ENCODE data around the gene SUCLA2.

SUCLA2 gene

DNA sequence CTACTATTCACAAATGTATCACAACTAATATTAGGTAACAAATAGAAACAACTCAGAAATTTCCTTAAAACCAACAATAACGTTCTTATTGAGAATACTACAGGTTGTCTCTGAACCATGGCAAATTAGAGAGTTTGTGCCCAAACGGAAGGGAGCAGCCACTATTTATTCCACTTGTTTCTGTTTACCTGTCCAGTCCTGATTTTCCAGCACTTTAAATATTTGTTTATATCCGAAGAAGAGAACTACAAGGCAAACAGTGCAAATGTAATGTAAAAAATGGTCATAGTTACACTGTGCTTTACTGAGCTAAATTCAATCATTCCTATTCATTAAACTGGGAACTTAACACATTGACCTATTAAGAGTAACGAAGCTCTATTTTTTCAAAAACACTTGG lies 9.2 kb downstream of the SUCLA2 start:
- Histone ChIP-seq H3K9me3 (ENCODE audit: insufficient read depth, low read depth, low read length) (no peaks in the 10 kb centered on the region), H2AFZ (ENCODE audit: low read length) (no peak overlapping the region), H3K27me3 (ENCODE audit: insufficient read depth, low read length, poor library complexity, severe bottlenecking) (no peaks in the 10 kb centered on the region), H3K9me2 (replicated peaks; ENCODE audit: low read depth, low read length) (no peaks in the 10 kb centered on the region), H3K9ac (ENCODE audit: low read depth, low read length, poor library complexity, severe bottlenecking) (no peak overlapping the region), H3K4me1 (ENCODE audit: insufficient read depth, low read length, poor library complexity, severe bottlenecking) (peaks cover 7% of the 10 kb centered on the region), H3K79me2 (ENCODE audit: insufficient read depth, low read length) (peaks cover 48% of the 10 kb centered on the region), H3K4me3 (ENCODE audit: low read length, poor library complexity, severe bottlenecking) (no peak overlapping the region), H3F3A (ENCODE audit: low read depth) (no peaks in the 10 kb centered on the region), H3K4me2 (ENCODE audit: low read depth, low read length, poor library complexity, severe bottlenecking) (no peak overlapping the region), H3K36me3 (ENCODE audit: insufficient read depth, low read length) (peaks cover 55% of the 10 kb centered on the region), H4K20me1 (ENCODE audit: insufficient read depth, low read length, poor library complexity, severe bottlenecking) (peaks cover 5% of the 10 kb centered on the region)
- no peak for TF ChIP-seq EZH2phosphoT487 (IDR thresholded peaks at IDR 0.05; ENCODE audit: borderline replicate concordance)
- TF ChIP-seq, protein P1, sequence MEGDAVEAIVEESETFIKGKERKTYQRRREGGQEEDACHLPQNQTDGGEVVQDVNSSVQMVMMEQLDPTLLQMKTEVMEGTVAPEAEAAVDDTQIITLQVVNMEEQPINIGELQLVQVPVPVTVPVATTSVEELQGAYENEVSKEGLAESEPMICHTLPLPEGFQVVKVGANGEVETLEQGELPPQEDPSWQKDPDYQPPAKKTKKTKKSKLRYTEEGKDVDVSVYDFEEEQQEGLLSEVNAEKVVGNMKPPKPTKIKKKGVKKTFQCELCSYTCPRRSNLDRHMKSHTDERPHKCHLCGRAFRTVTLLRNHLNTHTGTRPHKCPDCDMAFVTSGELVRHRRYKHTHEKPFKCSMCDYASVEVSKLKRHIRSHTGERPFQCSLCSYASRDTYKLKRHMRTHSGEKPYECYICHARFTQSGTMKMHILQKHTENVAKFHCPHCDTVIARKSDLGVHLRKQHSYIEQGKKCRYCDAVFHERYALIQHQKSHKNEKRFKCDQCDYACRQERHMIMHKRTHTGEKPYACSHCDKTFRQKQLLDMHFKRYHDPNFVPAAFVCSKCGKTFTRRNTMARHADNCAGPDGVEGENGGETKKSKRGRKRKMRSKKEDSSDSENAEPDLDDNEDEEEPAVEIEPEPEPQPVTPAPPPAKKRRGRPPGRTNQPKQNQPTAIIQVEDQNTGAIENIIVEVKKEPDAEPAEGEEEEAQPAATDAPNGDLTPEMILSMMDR (conservative IDR thresholded peaks at IDR 0.05; ENCODE audit: low read length) = no peak

DNA sequence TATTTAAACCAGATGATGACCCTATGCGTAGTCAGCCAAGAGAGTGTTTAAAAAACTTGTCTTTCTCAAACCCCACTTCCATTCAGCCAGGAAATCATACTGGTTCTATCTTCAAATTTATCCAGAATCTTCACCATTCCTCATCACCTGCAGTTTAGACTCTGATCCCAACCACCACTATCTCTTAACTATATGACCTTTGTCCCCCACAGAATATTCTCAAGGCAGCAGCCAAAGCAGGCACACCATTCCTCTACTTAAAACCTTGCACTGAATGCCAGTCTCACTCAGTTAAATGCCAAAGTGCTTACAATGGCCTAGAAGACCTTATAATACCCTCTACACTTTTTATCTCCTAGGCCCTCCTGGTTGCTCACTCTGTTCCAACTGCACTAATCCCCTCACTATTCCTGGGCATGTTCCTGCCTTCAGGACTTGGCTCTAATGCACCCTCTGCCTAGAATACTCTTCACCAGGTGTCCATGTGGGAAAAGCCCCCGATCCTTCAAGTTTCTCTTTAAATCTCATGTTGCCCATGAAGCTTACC lies 10.1 kb downstream of the SUCLA2 start:
- Histone ChIP-seq H3K9me2 (replicated peaks; ENCODE audit: low read depth, low read length) (no peaks in the 10 kb centered on the region), H3F3A (ENCODE audit: low read depth) (no peaks in the 10 kb centered on the region), H4K20me1 (ENCODE audit: insufficient read depth, low read length, poor library complexity, severe bottlenecking) (no peaks in the 10 kb centered on the region), H3K4me3 (ENCODE audit: low read length, poor library complexity, severe bottlenecking) (no peak overlapping the region), H3K27me3 (ENCODE audit: insufficient read depth, low read length, poor library complexity, severe bottlenecking) (no peaks in the 10 kb centered on the region), H3K4me1 (ENCODE audit: insufficient read depth, low read length, poor library complexity, severe bottlenecking) (peaks cover 5% of the 10 kb centered on the region), H3K79me2 (ENCODE audit: insufficient read depth, low read length) (peaks cover 43% of the 10 kb centered on the region), H3K4me2 (ENCODE audit: low read depth, low read length, poor library complexity, severe bottlenecking) (no peak overlapping the region), H2AFZ (ENCODE audit: low read length) (no peak overlapping the region), H3K9me3 (ENCODE audit: insufficient read depth, low read depth, low read length) (no peaks in the 10 kb centered on the region), H3K36me3 (ENCODE audit: insufficient read depth, low read length) (peaks cover 64% of the 10 kb centered on the region), H3K9ac (ENCODE audit: low read depth, low read length, poor library complexity, severe bottlenecking) (no peak overlapping the region)
- TF ChIP-seq, protein P1 (conservative IDR thresholded peaks at IDR 0.05; ENCODE audit: low read length) = no peak
- no peak for TF ChIP-seq EZH2phosphoT487 (IDR thresholded peaks at IDR 0.05; ENCODE audit: borderline replicate concordance)

DNA sequence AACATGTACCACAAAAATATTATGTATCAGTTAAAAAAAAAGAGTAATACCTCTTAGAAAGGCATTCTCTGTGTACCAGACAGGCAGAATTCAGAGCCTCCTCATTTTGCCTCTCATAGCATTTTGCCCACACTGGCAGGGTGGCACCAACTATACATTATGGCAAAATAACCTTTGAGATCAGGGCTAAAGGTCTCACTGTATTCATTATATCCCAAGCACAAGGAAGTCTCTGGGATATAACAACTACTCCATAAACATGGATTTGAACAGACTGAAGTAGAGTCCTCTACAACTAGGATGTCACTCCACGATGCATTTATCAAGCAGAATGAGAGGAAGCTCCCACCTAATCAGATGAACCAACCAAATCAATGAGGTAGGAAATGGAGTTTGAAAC lies 10.6 kb downstream of the SUCLA2 start:
- Histone ChIP-seq H3K79me2 (ENCODE audit: insufficient read depth, low read length) (peaks cover 41% of the 10 kb centered on the region), H3K27me3 (ENCODE audit: insufficient read depth, low read length, poor library complexity, severe bottlenecking) (no peaks in the 10 kb centered on the region), H3K4me3 (ENCODE audit: low read length, poor library complexity, severe bottlenecking) (no peak overlapping the region), H3K9me3 (ENCODE audit: insufficient read depth, low read depth, low read length) (no peaks in the 10 kb centered on the region), H3K4me2 (ENCODE audit: low read depth, low read length, poor library complexity, severe bottlenecking) (no peak overlapping the region), H4K20me1 (ENCODE audit: insufficient read depth, low read length, poor library complexity, severe bottlenecking) (no peaks in the 10 kb centered on the region), H2AFZ (ENCODE audit: low read length) (no peak overlapping the region), H3K4me1 (ENCODE audit: insufficient read depth, low read length, poor library complexity, severe bottlenecking) (peaks cover 5% of the 10 kb centered on the region), H3K9me2 (replicated peaks; ENCODE audit: low read depth, low read length) (no peaks in the 10 kb centered on the region), H3K36me3 (ENCODE audit: insufficient read depth, low read length) (peaks cover 70% of the 10 kb centered on the region), H3K9ac (ENCODE audit: low read depth, low read length, poor library complexity, severe bottlenecking) (no peak overlapping the region), H3F3A (ENCODE audit: low read depth) (no peaks in the 10 kb centered on the region)
- no peak for TF ChIP-seq EZH2phosphoT487 (IDR thresholded peaks at IDR 0.05; ENCODE audit: borderline replicate concordance)
- TF ChIP-seq, protein P1 (conservative IDR thresholded peaks at IDR 0.05; ENCODE audit: low read length) = no peak

Data from Loucy (cell line).